H1 (cell line): Measurements from ENCODE around the gene MRPL47. TPM values are rescaled to one million over a fixed set of nuclear protein-coding genes. Genes with fewer than 3 reads are reported as not detected.

Source experiments
- ATF2 ChIP-seq: IDR thresholded peaks from 2 replicates; pipeline ENCODE4 v1.6.1; 2012; ENCODE audit warnings: low read length, inconsistent platforms
- ATF3 ChIP-seq: IDR thresholded peaks from 2 replicates; pipeline ENCODE4 v1.6.1; 2011; ENCODE audit warnings: low read depth, mild to moderate bottlenecking, low read length; ENCODE audit not compliant: insufficient read depth
- CHD2 ChIP-seq: IDR thresholded peaks from 2 replicates; pipeline ENCODE4 v1.6.1; 2012; ENCODE audit warnings: low read length, improper control_type of control experiment
- HDAC2 ChIP-seq, 2 experiments: fragments of 300-600 bp in 1 of 2; sonication (generic) in 1 of 2; IDR thresholded peaks; 2 replicates each; pipeline ENCODE4 v1.6.1; 2011 to 2012; ENCODE audit warnings: low read depth in 2 of 2, low read length in 2 of 2, mild to moderate bottlenecking in 2 of 2, moderate library complexity in 2 of 2, borderline replicate concordance in 1 of 2, inconsistent platforms in 1 of 2
- RAD21 ChIP-seq, 2 experiments: IDR thresholded peaks in 1 of 2; conservative IDR thresholded peaks in 1 of 2; 2 replicates each; pipeline ENCODE4 v1.6.1; 2011; ENCODE audit warnings: low read depth in 2 of 2, low read length in 2 of 2, improper control_type of control experiment in 1 of 2, inconsistent platforms in 1 of 2, mild to moderate bottlenecking in 1 of 2, moderate library complexity in 1 of 2
- polyA plus RNA-seq, 7 experiments: library from polyadenylated mRNA; depleted of rRNA in 3 of 7; stranded (reverse) in 5 of 7; unstranded in 2 of 7; fragments of >200 nt in 5 of 7; fragments of 200-250 nt in 2 of 7; gene quantifications; 1 replicate in 5 of 7; 2 replicates in 1 of 7; 4 replicates in 1 of 7; pipeline versions ENCODE4 v1.2.1 to v1.2.3, GENCODE V29; 2011 to 2013; ENCODE audit warnings: missing spikeins in 2 of 7, mixed read lengths in 2 of 7
- total RNA-seq: library from RNA; stranded (reverse); fragmentation: NEBNext Ultra II Directional; extraction: Animal tissue kit (Norgen Biotek cat#: 25700); gene quantifications from 2 replicates; pipeline ENCODE4 v1.2.1, GENCODE V29; 2021

MRPL47 gene
- total and polyA plus RNA-seq, 2 of the 8 experiments (the other 6 are each of a cell fraction or from before 2014, with no cell fraction given): 26.1 to 76.6 TPM

GRCh38 chr3:179651687-179652446 is 47.4 kb upstream of the MRPL47 start (continued):
- TF ChIP-seq RAD21 (IDR thresholded peaks at IDR 0.05 in 1 of 2, conservative IDR thresholded peaks at IDR 0.05 in 1 of 2; ENCODE audit: low read depth in 2 of 2, low read length in 2 of 2) (no peak), ATF3 (no peak), CHD2 (no peak), ATF2 (no peak), HDAC2 (IDR thresholded peaks at IDR 0.05; ENCODE audit: borderline replicate concordance in 1 of 2, low read depth in 2 of 2, low read length in 2 of 2) (no peak)
- TF ChIP-seq, all 59 proteins: peak for 0
